GM18951 (cell line): ENCODE results near the gene ATG101.
A peak's percentile ranks its signal among the peaks of the same experiment; 100 is the strongest.

Experiments
- POLR2A ChIP-seq: IDR thresholded peaks from 4 replicates; pipeline ENCODE4 v1.6.1; 2011; ENCODE audit warnings: mild to moderate bottlenecking; ENCODE audit not compliant: insufficient read length, insufficient read depth; ENCODE audit errors: extremely low read depth
- in situ Hi-C: fragments of 300-500 bp; cut with MboI; formaldehyde crosslinking; loops from one replicate; pipeline ENCODE4 v1.12.0; 2022; ENCODE audit warnings: low sequenced_read_pairs, mixed read lengths, inconsistent platforms; ENCODE audit not compliant: unreplicated experiment

The ATG101 gene

GRCh38 chr12:52069327-52070184 lies at the start of gene ATG101:
ATG101 (plus strand) TSS chr12:52069978; CDS start chr12:52073651, 3,673 bp downstream.
- in situ Hi-C loops: no loop called here
- TF ChIP-seq POLR2A: peak; percentile 86

- no peak for TF ChIP-seq POLR2A
- in situ Hi-C loops: loop anchor here (10.0 kb wide), 1 partner anchor 104 kb away; no protein-coding TSS in a partner anchor
These were observed 49.0 kb upstream of the ATG101 start for GRCh38 chr12:52020539-52021336.

- in situ Hi-C loops: loop anchor here (10.0 kb wide), 1 partner anchor 102 kb away; no protein-coding TSS in a partner anchor
- TF ChIP-seq POLR2A: no peak
These were observed 47.0 kb upstream of the ATG101 start for GRCh38 chr12:52022841-52023181.

- in situ Hi-C loops: loop anchor here (10.0 kb wide), 1 partner anchor 101 kb away; no protein-coding TSS in a partner anchor
- TF ChIP-seq POLR2A: no peak
These were observed 46.4 kb upstream of the ATG101 start for GRCh38 chr12:52023182-52023975.

GRCh38 chr12:52023976-52024688 lies 45.6 kb upstream of the ATG101 start:
- in situ Hi-C loops: loop anchor here (10.0 kb wide), 1 partner anchor 101 kb away; no protein-coding TSS in a partner anchor
- TF ChIP-seq POLR2A: no peak

GRCh38 chr12:52024845-52025230 lies 44.9 kb upstream of the ATG101 start:
- TF ChIP-seq POLR2A: peak; percentile 17
- in situ Hi-C loops: loop anchor here (5.0 to 10.0 kb wide), 2 partner anchors 57 to 100 kb away; no protein-coding TSS in a partner anchor

GRCh38 chr12:52026263-52026662 lies 43.5 kb upstream of the ATG101 start:
- no peak for TF ChIP-seq POLR2A
- in situ Hi-C loops: loop anchor here (5.0 to 10.0 kb wide), 2 partner anchors 56 to 99 kb away; no protein-coding TSS in a partner anchor

GRCh38 chr12:52027085-52027843 lies 42.5 kb upstream of the ATG101 start:
- in situ Hi-C loops: loop anchor here (5.0 to 10.0 kb wide), 2 partner anchors 55 to 98 kb away; no protein-coding TSS in a partner anchor
- no peak for TF ChIP-seq POLR2A

GRCh38 chr12:52029685-52030084 lies 40.1 kb upstream of the ATG101 start:
- no peak for TF ChIP-seq POLR2A
- in situ Hi-C loops: loop anchor here (5.0 to 10.0 kb wide), 2 partner anchors 53 to 95 kb away; no protein-coding TSS in a partner anchor

- in situ Hi-C loops: no loop called here
- TF ChIP-seq POLR2A: no peak
These were observed 37.4 kb upstream of the ATG101 start for GRCh38 chr12:52032446-52032803.

- in situ Hi-C loops: no loop called here
- peak; percentile 60 for TF ChIP-seq POLR2A
These were observed 36.9 kb upstream of the ATG101 start for GRCh38 chr12:52032804-52033445.
